GM11168 (cell line): ENCODE data around the gene TECR.
"Not testable (repeated sequence)": the region's sequence is repeated elsewhere in the genome, so short reads cannot be mapped to it uniquely, and the experiment has no call there.

Experiments used
- in situ Hi-C: fragments of 300-500 bp; cut with MboI; formaldehyde crosslinking; loops from one replicate; pipeline ENCODE4 v1.12.0; 2022; ENCODE audit warnings: low sequenced_read_pairs; ENCODE audit not compliant: unreplicated experiment

The TECR gene

DNA sequence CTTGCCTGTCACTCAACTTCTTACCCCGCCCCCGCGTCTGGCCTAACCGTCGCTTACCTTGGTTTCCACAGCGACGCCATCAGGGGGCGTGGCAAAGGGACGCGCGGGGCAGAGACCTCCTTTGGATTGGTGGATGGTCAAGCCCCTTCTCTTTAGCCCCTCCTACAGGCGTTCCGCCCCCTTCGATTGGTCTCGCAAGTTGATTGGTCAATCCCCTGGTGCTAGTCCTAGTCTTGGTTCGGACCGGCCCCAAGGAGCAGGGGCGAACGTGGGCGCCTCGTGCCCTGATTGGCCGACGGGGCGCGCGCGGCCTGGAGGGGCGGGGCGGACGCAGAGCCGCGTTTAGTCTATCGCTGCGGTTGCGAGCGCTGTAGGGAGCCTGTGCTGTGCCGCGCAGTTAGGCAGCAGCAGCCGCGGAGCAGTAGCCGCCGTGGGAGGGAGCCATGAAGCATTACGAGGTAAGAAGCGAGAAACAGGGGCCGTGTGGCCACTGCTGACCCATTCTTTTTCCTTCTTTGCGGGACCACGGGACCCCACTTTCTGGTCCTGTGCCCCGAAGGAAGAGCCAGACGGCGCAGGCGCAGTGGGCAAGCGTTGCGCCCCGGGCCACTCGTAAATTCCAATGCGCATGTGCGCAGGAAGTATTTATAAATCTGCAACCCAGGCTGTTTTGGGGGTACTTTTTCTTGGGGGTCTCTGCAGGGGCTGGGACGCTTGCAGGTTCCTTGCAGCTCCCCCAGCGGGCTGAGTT lies at the start of gene TECR:
TECR (plus strand) TSS at position 341 of the 751 bp plus-strand sequence; CDS start at position 444, 103 bp downstream.
- in situ Hi-C loops, result no loop called here

DNA sequence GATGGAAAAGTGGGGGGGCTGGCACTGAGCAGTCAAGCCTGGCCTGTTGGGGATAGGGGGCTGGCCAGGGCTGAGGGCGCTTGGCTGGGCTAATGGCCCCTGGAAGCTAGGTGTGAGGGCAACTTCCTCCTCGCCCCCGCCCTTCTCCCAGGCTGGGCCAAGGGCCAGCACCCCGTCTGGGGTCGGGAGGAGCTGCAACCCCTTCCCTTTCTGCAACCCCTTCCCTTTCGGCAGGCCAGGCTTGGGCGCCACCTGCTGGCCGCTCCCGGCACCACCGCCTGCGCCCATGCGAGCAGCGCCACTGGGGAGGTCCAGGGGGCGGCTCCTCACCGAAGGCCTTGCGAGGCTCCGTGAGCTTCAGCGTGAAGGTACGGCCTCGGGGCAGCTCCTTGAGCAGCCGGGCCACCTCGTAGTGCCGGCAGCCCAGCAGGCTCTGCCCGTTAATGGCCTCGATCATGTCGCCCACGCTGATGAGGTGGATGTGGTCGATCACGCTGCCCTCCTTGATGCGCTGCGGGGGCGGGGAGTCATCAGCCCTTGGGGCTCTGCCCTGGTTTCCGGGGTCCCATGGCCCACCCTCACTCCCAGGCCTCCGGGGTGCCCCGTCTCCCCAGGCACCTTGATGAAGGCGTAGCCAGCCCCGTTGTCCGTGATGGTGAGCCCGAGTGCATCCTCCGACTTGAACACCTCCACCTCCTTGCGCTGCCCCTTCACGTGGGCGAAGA lies 49.3 kb upstream of the TECR start:
- in situ Hi-C loops, result no loop called here

DNA sequence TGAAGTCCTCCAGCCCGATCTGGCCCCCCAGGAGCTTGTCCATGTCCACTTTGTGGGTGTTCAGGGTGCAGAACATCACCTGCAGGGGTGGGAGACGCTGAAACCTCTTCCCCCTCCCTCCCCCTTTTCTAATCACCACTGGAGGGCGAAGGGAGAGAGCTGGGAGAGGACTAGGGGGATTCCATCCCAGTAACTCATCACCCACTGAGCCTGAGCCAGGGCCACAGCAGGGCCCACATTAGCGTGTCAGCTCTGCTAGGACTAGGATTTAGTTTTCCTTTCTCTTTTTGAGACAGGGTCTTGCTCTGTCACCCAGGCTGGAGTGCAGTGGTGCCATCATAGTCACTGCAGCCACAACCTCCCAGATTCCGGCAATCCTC lies 48.7 kb upstream of the TECR start:
- in situ Hi-C loops, result no loop called here

DNA sequence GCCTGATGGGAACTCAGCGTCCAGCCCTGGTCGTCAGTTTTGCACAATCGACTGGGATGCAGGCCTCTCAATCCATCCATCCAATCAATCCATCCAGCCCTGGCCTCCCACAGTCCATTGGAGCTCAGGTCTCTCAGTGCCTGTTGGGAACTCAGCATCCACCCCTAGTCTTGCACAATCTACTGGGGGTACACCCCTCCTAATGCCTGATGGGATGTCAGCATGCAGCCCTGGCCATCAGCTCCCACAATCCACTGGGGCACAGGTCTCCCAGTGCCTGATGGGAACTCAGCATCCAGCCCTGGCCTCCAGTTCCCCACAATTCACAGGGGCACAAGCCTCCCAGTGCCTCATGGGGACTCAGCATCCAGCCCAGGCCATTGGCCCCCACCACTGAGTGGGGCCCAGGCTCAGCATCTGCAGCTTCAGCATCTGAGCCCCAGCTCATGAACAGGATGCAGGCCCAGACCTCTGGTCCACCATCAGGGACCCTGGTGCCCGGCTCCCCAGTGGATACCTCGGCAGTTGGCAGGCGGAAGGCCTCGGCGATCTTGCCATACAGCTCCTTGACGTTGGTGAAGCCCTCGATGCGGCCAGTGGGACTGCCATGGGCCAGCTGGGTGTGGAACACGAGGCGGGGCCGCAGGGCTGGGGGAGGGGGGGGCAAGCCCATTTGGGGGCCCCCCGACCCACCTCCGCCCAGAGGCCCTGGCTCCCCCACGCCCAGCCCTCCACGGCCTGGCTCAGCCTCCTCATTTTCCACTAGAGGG lies 47.0 kb upstream of the TECR start:
- in situ Hi-C loops, result no loop called here

DNA sequence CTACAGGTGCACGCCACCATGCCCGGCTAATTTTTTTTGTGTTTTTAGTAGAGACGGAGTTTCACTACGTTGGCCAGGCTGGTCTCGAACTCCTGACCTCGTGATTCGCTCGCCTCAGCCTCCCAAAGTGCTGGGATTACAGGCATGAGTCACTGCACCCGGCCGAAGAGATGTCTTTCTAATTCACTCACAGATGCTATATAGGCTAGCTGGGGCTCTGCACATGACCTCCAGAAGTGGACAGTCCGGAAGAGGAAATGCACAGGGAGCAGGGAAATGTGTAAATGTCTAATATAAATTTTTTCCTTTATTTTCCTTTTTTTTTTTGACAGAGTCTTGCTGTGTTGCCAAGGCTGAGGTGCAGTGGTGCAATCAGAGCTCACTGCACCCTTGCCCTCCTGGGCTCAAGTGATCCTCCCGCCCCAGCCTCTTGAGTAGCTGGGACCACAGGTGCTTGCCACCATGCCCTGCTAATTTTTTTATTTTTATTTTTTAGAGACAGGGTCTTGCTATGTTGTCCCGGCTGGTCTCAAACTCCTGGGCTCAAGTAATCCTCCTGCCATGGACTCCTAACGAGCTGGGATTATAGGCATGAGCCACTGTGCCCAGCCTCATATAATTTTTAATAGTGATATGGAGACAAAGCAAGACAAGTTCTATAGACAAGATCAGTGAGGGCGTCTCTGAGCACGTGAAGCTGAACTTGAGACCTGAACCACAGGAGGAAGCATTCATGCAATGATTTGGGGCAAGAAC lies 41.8 kb upstream of the TECR start:
- in situ Hi-C loops, result no loop called here

DNA sequence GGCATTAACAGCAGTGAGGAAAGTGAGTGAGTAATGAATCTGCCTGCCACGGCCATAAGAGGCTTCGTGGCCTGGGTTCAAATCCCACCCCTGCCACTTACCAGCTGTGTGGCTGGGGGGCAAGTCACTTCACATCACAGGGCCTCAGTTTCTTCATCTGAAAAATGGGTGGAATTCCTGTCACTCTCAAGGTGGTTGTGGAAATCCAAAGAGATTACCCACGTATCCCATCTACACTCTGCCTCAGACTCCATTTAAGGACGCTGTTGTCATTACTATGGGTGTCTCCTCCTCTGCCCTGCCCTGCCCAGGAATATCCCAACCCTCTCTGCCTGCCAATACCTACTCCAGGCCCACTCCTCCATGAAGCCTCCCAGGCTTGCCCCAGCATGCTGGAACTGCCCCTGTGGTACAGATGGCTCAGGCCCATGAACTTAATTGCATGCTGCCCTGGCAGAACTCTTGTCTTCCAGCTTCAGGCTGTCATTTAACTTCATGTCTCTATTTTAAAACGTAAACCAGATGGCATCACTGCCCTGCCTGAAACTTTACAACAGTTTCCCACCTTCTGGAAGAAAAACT lies 36.5 kb upstream of the TECR start:
- in situ Hi-C loops, result no loop called here

GRCh38 chr19:14494411-14494810 lies 35.0 kb upstream of the TECR start:
- in situ Hi-C loops, result no loop called here

DNA sequence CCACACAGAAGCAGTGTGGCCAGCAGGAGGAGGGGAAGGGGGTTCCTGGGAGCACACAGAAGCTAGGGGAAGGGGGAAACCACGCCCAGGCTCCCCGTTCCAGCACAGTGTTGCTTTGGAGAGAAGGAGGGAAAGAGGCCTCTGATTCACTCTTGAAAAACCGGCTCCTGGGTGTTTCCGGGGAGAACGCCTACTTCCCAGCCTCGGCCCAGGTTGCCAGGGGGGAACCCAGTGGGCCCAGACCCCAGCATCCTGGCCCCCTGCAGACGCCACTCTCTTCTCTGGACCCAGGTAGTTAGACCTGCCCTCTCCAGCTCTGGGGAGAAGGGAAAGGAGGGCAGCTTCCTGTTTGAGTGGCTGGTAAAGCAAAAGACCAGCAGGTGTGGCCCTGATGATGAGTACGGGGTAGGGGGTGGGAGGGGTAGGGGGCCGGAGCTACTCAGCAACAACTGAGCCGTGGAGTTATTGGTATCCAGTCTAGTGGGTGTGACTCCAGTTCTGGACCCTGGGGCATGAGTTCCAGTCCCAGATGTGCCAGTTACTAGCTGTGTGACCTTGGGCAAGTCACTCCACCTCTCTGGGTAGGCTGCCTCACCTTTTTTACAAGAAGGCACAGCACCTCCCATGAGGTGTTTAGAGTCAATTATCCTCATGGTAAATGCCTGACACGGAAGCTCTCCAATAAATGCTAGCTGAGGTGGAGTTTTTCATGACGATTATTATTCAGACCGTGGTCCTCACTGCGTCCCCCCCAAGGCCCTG lies 34.3 kb upstream of the TECR start:
- in situ Hi-C loops, result no loop called here

GRCh38 chr19:14495672-14496028 lies 33.7 kb upstream of the TECR start:
- in situ Hi-C loops, result no loop called here

DNA sequence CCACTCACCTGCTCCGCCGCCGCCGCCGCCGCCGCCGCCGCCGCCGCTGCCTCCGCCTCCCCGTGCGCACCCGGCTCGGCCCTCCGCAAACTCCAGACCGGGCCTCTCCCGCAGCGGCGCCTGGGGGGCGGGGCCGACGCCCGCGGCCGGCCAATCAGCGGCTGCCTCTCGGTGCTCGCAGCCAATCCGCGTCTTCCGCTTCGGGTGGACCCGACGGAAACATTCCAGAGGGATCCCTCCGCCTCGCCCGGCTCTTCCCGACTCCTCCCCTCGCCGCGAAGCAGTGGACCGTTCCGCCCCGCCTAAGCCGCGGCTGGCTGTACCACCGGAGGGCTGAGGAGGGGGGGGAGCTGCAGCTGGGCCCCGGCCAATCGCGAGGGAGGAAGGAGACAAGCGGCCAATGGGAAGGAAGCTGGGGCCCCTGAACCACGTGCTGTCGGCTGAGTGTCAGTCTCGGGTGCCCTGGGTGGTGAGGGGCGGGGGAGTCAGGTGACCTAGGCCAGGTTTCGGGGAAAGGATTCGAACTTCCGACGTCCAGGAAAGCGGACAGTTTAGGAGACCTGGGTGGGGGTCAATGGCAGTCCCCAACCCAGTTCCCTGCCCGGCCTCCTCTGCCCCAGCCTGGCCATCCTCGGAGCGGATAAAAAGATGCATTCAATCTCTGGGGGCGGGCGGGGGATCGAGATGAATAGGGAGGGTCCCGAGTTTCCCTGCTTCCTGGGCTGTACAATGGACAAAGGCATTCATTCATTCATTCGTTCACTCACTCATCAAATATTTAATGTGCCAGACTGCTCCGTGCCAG lies 33.2 kb upstream of the TECR start, which contains the start of gene GIPC1:
GIPC1 (minus strand) TSS at position 99 of the 805 bp plus-strand sequence. CDS start 13,151 bp downstream, outside the sequence.
- in situ Hi-C loops, result no loop called here

GRCh38 chr19:14496834-14497227 lies 32.6 kb upstream of the TECR start:
- in situ Hi-C loops, result no loop called here

DNA sequence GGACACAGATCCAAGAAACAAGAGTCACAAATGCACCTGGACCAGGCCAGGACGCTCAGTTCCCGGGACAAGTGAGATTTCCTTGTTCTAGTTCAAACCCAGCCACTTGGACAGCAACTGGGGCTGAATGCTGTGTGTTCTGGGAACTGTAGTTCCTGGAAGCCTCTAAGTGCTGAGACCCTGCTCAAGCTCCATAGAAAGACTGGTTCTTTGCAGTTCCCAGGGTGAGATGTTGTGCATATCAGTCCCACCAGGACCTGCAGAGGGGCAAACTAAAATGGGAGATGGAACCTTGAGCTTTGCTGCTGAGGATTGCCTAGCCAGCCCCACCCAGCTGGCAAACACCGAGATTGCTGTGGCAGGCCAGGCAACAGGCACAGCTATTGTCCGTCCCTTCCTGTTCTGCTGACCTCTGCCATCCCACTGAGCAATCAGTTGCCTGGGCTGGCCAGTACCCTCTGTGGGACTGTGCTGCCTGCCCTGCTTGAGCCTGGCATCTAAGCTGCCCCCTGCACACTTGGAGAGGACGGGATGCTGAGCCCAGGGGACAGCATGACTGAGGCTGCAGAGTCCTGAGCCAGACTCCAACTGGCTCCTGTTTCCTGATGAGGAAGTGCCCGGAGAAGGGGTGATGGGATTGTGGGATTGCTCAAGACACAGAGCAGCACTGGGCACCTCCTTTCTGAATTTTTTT lies 32.0 kb upstream of the TECR start:
- in situ Hi-C loops, result no loop called here

GRCh38 chr19:14502334-14503092 lies 26.9 kb upstream of the TECR start:
- in situ Hi-C loops, result no loop called here

GRCh38 chr19:14503285-14503684 lies 26.1 kb upstream of the TECR start:
- in situ Hi-C loops, result no loop called here

- in situ Hi-C loops, result not testable (repeated sequence)
These were observed 24.8 kb upstream of the TECR start for GRCh38 chr19:14504575-14504974.

DNA sequence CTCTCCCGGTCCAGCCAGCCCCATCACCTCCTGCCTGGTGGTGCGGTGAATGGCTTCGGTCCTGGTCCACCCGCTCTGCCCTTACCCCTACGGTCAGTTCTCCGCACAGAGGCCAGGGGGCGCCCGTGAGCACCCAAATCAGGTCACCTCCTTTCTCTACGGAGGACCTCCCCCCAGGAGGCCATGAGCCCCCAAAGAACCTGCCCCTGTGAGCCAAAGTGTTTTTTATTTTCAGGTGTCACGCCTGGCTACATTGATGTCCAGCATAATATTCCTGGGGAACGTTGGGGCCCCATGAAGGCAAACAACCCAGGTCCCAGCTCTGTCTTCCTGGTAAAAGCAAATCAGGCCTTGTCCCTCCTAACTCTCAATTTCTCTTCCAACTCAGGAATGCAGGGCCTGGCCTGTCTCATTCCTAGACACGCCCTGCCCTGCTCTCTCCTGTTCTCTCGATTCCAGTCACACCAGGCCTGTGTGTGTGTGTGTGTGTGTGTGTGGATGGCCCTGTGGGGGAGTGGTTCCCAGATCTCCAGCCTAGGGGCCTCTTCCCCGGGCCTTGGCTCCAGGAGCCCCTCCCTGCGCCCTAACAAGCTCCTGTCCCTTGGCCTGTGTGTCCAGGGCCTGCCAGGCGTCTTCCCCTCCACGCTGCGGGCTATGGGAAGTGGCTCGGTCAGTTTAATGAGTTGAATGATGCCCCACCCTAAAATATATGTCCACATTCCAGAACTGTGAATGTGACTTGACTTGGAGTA lies 23.7 kb upstream of the TECR start:
- in situ Hi-C loops, result no loop called here
